Memory B cell (primary cell): Measurements from ENCODE around the gene NFATC2.

Experiments
- ATAC-seq: fragments of 150-1000 bp; cut with Tn5 transposase; 2 replicates; pipeline ENCODE4 v1.10.0; 2021; ENCODE audit warnings: low read depth, mild to moderate bottlenecking, moderate library complexity
- DNase-seq, 2 donors: peaks; one replicate each; pipeline ENCODE4 v3.0.0; 2022; ENCODE audit warnings: low spot score in 2 of 2
- H3K27ac Mint-ChIP-seq: one replicate; pipeline ENCODE4 v1.8.0; 2022; ENCODE audit warnings: mild to moderate bottlenecking, moderate library complexity, mixed read lengths
- H3K27me3 Mint-ChIP-seq: one replicate; pipeline ENCODE4 v1.8.0; 2022; ENCODE audit warnings: mixed read lengths
- H3K36me3 Mint-ChIP-seq: one replicate; pipeline ENCODE4 v1.8.0; 2022; ENCODE audit warnings: mild to moderate bottlenecking, mixed read lengths
- H3K4me1 Mint-ChIP-seq: one replicate; pipeline ENCODE4 v1.8.0; 2022; ENCODE audit warnings: mixed read lengths
- H3K4me3 Mint-ChIP-seq: one replicate; pipeline ENCODE4 v1.8.0; 2022; ENCODE audit warnings: mild to moderate bottlenecking, moderate library complexity, mixed read lengths
- H3K9me3 Mint-ChIP-seq: one replicate; pipeline ENCODE4 v1.8.0; 2022; ENCODE audit warnings: mixed read lengths

Gene NFATC2

GRCh38 chr20:51362254-51362653 lies 180.3 kb downstream of the NFATC2 start:
- no peaks in the 10 kb centered on the region for H3K4me1 Mint-ChIP-seq
- no peak overlapping the region for H3K4me3 Mint-ChIP-seq
- ATAC-seq = no peak
- H3K27ac Mint-ChIP-seq = no peak overlapping the region
- H3K27me3 Mint-ChIP-seq = peaks cover 19% of the 10 kb centered on the region
- no peak for DNase-seq
- H3K9me3 Mint-ChIP-seq = peaks cover 7% of the 10 kb centered on the region
- peaks cover 7% of the 10 kb centered on the region for H3K36me3 Mint-ChIP-seq

DNA sequence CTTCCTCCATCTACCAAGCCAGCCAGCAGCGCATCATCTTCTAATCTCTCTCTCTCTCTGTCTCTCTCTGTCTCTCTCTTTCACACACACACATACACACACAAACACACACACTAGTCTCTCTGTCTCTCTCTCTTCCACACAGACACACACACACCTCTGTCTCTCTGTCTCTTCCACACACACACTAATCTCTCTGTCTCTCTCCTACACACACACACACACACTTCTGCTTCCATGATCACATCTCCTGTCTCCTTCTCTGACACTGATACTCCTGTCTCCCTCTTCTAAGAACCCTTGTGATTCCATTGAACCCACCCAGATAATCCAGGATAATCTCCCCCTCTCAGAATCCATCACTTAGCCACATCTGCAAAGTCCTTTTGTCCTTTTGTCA lies 181.3 kb downstream of the NFATC2 start:
- Mint-ChIP-seq H3K9me3 (peaks cover 7% of the 10 kb centered on the region), H3K27me3 (peaks cover 14% of the 10 kb centered on the region), H3K4me1 (no peaks in the 10 kb centered on the region), H3K36me3 (peaks cover 7% of the 10 kb centered on the region), H3K4me3 (no peak overlapping the region), H3K27ac (no peak overlapping the region)
- DNase-seq (no peak), ATAC-seq (no peak)

GRCh38 chr20:51360451-51361201 lies 181.9 kb downstream of the NFATC2 start:
- DNase-seq = no peak
- no peak for ATAC-seq
- Mint-ChIP-seq H3K4me1 (no peaks in the 10 kb centered on the region), H3K4me3 (no peak overlapping the region), H3K36me3 (peaks cover 7% of the 10 kb centered on the region), H3K27ac (no peak overlapping the region), H3K27me3 (peaks cover 15% of the 10 kb centered on the region), H3K9me3 (peaks cover 7% of the 10 kb centered on the region)

DNA sequence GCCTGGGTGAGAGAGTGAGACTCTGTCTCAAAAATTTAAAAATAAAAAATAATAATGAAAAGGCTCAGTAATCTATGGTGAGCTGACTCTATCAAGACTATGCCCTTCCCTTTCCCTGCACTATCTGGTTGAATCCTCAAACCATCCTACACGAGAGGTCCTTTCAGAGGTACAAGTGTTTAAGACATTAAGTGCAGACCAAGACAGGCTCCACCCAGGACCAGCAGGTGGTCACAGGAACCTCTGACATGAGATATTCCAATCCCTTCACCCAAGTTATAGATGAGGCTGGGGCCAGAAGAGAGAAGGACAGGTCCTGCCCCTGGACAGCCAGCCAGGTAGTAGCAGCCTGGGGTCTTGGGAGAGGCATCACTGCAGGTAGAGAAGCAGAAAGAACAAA lies 182.6 kb downstream of the NFATC2 start:
- no peak for ATAC-seq
- Mint-ChIP-seq H3K36me3 (peaks cover 7% of the 10 kb centered on the region), H3K4me1 (no peaks in the 10 kb centered on the region), H3K4me3 (no peak overlapping the region), H3K27ac (no peak overlapping the region), H3K9me3 (peaks cover 7% of the 10 kb centered on the region), H3K27me3 (peaks cover 16% of the 10 kb centered on the region)
- no peak for DNase-seq

DNA sequence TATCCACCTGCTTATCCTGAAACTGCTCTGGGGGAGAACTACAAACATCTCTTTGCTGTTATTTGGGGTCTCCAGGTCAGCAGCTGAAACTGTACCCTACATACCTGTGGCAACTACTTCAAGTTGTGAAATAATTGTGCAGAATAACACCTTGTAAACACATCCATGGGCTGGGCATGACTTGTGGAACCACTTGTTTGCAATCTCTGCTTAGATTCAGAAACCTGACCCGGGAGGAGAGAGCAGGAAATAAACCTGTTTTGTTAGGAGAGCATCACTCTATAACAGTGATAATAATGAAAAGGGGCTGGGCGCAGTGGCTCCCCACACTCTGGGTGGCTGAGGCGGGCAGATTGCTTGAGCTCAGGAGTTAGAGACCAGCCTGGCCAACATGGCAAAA lies 183.1 kb downstream of the NFATC2 start:
- DNase-seq (no peak), ATAC-seq (no peak)
- Mint-ChIP-seq H3K36me3 (peaks cover 7% of the 10 kb centered on the region), H3K27me3 (peaks cover 16% of the 10 kb centered on the region), H3K27ac (no peak overlapping the region), H3K4me1 (no peaks in the 10 kb centered on the region), H3K4me3 (no peak overlapping the region), H3K9me3 (peaks cover 7% of the 10 kb centered on the region)

GRCh38 chr20:51358032-51358724 lies 184.3 kb downstream of the NFATC2 start:
- H3K4me1 Mint-ChIP-seq = no peaks in the 10 kb centered on the region
- H3K27me3 Mint-ChIP-seq = peaks cover 16% of the 10 kb centered on the region
- DNase-seq = no peak
- ATAC-seq = no peak
- H3K27ac Mint-ChIP-seq = no peak overlapping the region
- no peak overlapping the region for H3K4me3 Mint-ChIP-seq
- peaks cover 3% of the 10 kb centered on the region for H3K36me3 Mint-ChIP-seq
- peaks cover 4% of the 10 kb centered on the region for H3K9me3 Mint-ChIP-seq

DNA sequence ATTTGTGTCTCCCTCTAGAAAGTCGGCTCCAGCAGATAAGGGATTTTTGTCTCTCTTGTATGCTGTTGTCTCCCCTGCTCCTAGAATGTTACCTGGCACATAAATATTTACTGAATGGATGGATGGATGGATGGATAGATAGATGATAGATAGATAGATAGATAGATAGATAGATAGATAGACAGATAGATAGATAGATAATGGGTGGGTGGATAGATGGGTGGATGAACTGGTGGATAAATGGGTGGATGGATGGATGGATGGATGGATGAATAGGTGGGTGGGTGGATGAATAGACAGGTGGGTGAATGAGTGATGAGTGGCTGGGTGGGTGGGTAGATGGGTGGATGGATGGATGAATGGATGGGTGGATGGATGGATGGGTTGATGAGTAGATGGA lies 185.0 kb downstream of the NFATC2 start:
- H3K9me3 Mint-ChIP-seq = peaks cover 2% of the 10 kb centered on the region
- H3K36me3 Mint-ChIP-seq = peaks cover 3% of the 10 kb centered on the region
- no peaks in the 10 kb centered on the region for H3K4me1 Mint-ChIP-seq
- DNase-seq = no peak
- no peak overlapping the region for H3K4me3 Mint-ChIP-seq
- no peak for ATAC-seq
- H3K27ac Mint-ChIP-seq = no peak overlapping the region
- peaks cover 16% of the 10 kb centered on the region for H3K27me3 Mint-ChIP-seq

DNA sequence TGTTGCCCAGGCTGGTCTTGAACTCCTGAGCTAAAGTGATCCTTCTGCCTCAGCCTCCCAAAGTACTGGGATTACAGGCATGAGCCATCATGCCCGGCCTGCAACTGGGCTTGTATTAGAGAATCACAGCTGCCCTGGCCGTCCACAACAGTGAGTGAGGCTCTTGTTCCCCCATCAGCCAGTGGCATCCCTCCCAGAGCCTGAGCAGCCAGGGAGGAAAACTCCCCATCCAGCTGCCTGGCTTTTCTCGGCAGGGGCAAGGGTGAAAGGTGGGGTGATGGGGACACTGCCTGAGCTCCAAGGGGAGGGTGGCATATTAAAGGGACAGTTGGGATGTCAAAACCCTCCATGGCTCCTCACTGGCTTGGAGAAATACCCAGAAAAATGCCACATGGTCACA lies 185.6 kb downstream of the NFATC2 start:
- no peak for DNase-seq
- Mint-ChIP-seq H3K4me1 (no peaks in the 10 kb centered on the region), H3K27me3 (peaks cover 16% of the 10 kb centered on the region), H3K27ac (no peak overlapping the region), H3K9me3 (peaks cover 2% of the 10 kb centered on the region), H3K4me3 (no peak overlapping the region), H3K36me3 (peaks cover 3% of the 10 kb centered on the region)
- no peak for ATAC-seq

DNA sequence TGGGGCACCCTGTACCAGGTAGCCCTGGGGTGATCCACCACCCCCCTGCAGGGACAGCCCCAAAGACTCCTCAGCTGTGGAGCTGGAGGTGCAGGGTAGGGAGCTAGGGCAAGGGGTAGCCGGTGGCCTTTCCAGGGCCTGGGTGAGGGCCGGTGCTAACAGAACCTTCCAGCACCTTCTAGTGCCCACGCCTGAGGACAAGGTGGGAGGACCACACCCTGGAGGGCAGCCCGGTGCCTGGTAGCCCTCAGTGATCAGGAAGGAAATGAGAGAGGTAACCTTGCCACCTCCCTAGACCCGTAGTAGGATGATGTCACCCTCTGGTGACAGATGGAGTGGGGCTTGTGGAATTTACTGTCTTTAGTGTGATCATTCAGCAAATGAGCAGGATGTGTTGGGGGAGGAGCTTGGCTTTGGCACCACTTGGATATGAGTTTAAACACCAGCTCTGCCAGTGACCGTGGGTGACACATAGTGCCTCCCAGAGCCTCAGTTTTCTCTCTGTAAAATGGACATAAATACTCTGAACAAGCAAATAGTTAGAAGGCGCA lies 187.7 kb downstream of the NFATC2 start:
- no peaks in the 10 kb centered on the region for H3K4me1 Mint-ChIP-seq
- ATAC-seq (no peak), DNase-seq (no peak)
- no peak overlapping the region for H3K4me3 Mint-ChIP-seq
- peaks cover 2% of the 10 kb centered on the region for H3K9me3 Mint-ChIP-seq
- H3K27me3 Mint-ChIP-seq = peaks cover 13% of the 10 kb centered on the region
- H3K27ac Mint-ChIP-seq = no peak overlapping the region
- peaks cover 3% of the 10 kb centered on the region for H3K36me3 Mint-ChIP-seq

GRCh38 chr20:51354191-51354768 lies 188.2 kb downstream of the NFATC2 start:
- peaks cover 3% of the 10 kb centered on the region for H3K36me3 Mint-ChIP-seq
- no peaks in the 10 kb centered on the region for H3K4me1 Mint-ChIP-seq
- H3K27ac Mint-ChIP-seq = no peak overlapping the region
- H3K9me3 Mint-ChIP-seq = peaks cover 2% of the 10 kb centered on the region
- no peak overlapping the region for H3K4me3 Mint-ChIP-seq
- DNase-seq (no peak), ATAC-seq (no peak)
- peaks cover 13% of the 10 kb centered on the region for H3K27me3 Mint-ChIP-seq

DNA sequence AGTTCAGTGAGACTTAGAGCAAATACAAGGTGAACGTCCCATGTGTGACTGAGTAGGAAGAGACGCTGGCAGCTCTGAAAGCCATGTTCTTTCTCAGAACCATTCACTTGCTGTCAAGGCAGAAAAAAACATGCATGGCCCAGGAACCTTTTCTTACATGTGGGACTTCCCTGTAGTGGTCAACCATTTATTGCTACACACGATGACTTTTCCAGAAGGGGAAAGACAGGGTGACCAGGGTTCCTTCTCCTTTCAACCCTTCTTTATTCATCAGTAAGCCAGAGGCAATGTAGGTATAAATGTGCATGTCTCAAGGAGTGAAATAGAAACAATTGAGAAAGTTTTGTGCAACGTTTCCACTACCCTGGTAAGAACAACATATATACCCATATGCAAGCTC lies 189.0 kb downstream of the NFATC2 start:
- no peak overlapping the region for H3K27ac Mint-ChIP-seq
- no peaks in the 10 kb centered on the region for H3K4me1 Mint-ChIP-seq

GRCh38 chr20:51352791-51353190 lies 189.7 kb downstream of the NFATC2 start:
- no peak overlapping the region for H3K4me3 Mint-ChIP-seq
- H3K4me1 Mint-ChIP-seq = no peaks in the 10 kb centered on the region
- H3K36me3 Mint-ChIP-seq = peaks cover 3% of the 10 kb centered on the region
- DNase-seq = no peak
- H3K27me3 Mint-ChIP-seq = peaks cover 6% of the 10 kb centered on the region
- no peak for ATAC-seq
- H3K27ac Mint-ChIP-seq = no peak overlapping the region
- H3K9me3 Mint-ChIP-seq = peaks cover 2% of the 10 kb centered on the region

More for the DNA sequence above, 189.0 kb downstream of the NFATC2 start:
- Mint-ChIP-seq H3K36me3 (peaks cover 3% of the 10 kb centered on the region), H3K27me3 (peaks cover 13% of the 10 kb centered on the region), H3K9me3 (peaks cover 2% of the 10 kb centered on the region), H3K4me3 (no peak overlapping the region)
- DNase-seq (no peak), ATAC-seq (no peak)

GRCh38 chr20:51350941-51351631 lies 191.4 kb downstream of the NFATC2 start:
- no peaks in the 10 kb centered on the region for H3K9me3 Mint-ChIP-seq
- H3K4me3 Mint-ChIP-seq = no peak overlapping the region
- H3K27me3 Mint-ChIP-seq = peaks cover 5% of the 10 kb centered on the region
- no peaks in the 10 kb centered on the region for H3K36me3 Mint-ChIP-seq
- H3K4me1 Mint-ChIP-seq = no peaks in the 10 kb centered on the region
- DNase-seq = no peak
- no peak for ATAC-seq
- H3K27ac Mint-ChIP-seq = no peak overlapping the region

- no peak for ATAC-seq
- peaks cover 3% of the 10 kb centered on the region for H3K36me3 Mint-ChIP-seq
- no peak overlapping the region for H3K4me3 Mint-ChIP-seq
- no peak for DNase-seq
- peaks cover 5% of the 10 kb centered on the region for H3K27me3 Mint-ChIP-seq
- H3K27ac Mint-ChIP-seq = no peak overlapping the region
- peaks cover 2% of the 10 kb centered on the region for H3K9me3 Mint-ChIP-seq
- H3K4me1 Mint-ChIP-seq = no peaks in the 10 kb centered on the region
Measured at GRCh38 chr20:51348876-51349275, 193.6 kb downstream of the NFATC2 start.
